ENCODE results near the gene ZNF169. TPM values are rescaled to one million over a fixed set of nuclear protein-coding genes. Genes with fewer than 3 reads are reported as not detected.
A peak's percentile ranks its signal among the peaks of the same experiment; 100 is the strongest.

ZNF169 gene
- total RNA-seq, 1 experiment from 2014 or later, result 5.0 TPM

DNA sequence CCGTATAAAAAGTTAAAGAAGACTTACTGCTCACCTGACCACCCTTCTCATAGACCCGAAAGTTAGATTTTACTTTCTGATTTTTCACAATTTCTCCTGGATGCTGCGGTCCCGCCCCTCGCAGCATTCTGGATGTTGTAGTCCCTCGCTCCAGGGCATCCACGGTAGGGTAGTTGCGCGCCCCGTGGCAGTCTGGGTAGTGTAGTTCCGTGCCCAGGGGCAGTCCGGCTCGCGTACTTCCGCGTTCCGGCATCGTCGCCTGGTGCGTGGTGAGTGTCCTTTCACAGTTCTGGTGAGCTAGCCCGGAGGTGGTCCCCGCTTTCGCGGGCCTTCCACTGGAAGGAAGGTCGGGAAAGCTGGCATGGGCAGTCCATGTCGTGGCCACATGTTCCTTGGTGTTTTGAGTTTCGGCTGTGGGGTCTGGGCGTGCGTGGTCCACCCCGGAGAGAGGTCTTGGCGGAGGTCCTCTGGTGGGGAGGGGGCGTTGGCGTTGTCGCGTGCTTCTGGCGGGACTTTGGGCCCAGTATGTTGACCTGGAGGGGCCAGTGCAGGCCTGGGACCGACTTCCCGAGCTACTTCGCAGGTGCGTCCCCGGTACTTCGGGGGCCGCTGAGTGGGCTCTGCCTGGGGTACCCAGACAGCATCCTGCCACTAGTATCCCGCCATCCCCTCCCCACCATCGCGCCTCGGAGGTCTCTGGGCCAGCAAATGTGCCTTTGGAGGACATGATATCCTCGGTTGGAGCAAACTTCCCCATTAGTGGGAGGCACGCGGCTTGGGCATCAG lies at the start of gene ZNF169 (continued):
- TF ChIP-seq, protein P1, sequence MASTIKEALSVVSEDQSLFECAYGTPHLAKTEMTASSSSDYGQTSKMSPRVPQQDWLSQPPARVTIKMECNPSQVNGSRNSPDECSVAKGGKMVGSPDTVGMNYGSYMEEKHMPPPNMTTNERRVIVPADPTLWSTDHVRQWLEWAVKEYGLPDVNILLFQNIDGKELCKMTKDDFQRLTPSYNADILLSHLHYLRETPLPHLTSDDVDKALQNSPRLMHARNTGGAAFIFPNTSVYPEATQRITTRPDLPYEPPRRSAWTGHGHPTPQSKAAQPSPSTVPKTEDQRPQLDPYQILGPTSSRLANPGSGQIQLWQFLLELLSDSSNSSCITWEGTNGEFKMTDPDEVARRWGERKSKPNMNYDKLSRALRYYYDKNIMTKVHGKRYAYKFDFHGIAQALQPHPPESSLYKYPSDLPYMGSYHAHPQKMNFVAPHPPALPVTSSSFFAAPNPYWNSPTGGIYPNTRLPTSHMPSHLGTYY (CRISPR knock-in tag; IDR thresholded peaks at IDR 0.05), result no peak
- TF ChIP-seq, protein P2, sequence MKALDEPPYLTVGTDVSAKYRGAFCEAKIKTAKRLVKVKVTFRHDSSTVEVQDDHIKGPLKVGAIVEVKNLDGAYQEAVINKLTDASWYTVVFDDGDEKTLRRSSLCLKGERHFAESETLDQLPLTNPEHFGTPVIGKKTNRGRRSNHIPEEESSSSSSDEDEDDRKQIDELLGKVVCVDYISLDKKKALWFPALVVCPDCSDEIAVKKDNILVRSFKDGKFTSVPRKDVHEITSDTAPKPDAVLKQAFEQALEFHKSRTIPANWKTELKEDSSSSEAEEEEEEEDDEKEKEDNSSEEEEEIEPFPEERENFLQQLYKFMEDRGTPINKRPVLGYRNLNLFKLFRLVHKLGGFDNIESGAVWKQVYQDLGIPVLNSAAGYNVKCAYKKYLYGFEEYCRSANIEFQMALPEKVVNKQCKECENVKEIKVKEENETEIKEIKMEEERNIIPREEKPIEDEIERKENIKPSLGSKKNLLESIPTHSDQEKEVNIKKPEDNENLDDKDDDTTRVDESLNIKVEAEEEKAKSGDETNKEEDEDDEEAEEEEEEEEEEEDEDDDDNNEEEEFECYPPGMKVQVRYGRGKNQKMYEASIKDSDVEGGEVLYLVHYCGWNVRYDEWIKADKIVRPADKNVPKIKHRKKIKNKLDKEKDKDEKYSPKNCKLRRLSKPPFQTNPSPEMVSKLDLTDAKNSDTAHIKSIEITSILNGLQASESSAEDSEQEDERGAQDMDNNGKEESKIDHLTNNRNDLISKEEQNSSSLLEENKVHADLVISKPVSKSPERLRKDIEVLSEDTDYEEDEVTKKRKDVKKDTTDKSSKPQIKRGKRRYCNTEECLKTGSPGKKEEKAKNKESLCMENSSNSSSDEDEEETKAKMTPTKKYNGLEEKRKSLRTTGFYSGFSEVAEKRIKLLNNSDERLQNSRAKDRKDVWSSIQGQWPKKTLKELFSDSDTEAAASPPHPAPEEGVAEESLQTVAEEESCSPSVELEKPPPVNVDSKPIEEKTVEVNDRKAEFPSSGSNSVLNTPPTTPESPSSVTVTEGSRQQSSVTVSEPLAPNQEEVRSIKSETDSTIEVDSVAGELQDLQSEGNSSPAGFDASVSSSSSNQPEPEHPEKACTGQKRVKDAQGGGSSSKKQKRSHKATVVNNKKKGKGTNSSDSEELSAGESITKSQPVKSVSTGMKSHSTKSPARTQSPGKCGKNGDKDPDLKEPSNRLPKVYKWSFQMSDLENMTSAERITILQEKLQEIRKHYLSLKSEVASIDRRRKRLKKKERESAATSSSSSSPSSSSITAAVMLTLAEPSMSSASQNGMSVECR (CRISPR knock-in tag; IDR thresholded peaks at IDR 0.05; ENCODE audit: borderline replicate concordance), result 0 out of 2 replicates have a peak, but pooled peaks have one; percentile 40
- TF ChIP-seq OVOL2 (CRISPR knock-in tag; IDR thresholded peaks at IDR 0.05; ENCODE audit: borderline replicate concordance), result no peak
- TF ChIP-seq, protein P3, sequence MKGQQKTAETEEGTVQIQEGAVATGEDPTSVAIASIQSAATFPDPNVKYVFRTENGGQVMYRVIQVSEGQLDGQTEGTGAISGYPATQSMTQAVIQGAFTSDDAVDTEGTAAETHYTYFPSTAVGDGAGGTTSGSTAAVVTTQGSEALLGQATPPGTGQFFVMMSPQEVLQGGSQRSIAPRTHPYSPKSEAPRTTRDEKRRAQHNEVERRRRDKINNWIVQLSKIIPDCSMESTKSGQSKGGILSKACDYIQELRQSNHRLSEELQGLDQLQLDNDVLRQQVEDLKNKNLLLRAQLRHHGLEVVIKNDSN (CRISPR knock-in tag; IDR thresholded peaks at IDR 0.05), result peak; percentile 43; the same call in 1 of the 2 replicates
- no peak for TF ChIP-seq PRRX2 (CRISPR knock-in tag; IDR thresholded peaks at IDR 0.05)
- TF ChIP-seq ZNF317 (CRISPR knock-in tag; IDR thresholded peaks at IDR 0.05; ENCODE audit: borderline replicate concordance, low read depth), result no peak
- TF ChIP-seq, protein P4, sequence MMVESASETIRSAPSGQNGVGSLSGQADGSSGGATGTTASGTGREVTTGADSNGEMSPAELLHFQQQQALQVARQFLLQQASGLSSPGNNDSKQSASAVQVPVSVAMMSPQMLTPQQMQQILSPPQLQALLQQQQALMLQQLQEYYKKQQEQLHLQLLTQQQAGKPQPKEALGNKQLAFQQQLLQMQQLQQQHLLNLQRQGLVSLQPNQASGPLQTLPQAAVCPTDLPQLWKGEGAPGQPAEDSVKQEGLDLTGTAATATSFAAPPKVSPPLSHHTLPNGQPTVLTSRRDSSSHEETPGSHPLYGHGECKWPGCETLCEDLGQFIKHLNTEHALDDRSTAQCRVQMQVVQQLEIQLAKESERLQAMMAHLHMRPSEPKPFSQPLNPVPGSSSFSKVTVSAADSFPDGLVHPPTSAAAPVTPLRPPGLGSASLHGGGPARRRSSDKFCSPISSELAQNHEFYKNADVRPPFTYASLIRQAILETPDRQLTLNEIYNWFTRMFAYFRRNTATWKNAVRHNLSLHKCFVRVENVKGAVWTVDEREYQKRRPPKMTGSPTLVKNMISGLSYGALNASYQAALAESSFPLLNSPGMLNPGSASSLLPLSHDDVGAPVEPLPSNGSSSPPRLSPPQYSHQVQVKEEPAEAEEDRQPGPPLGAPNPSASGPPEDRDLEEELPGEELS (CRISPR knock-in tag; IDR thresholded peaks at IDR 0.05), result no peak
- TF ChIP-seq ZNF671 (CRISPR knock-in tag; IDR thresholded peaks at IDR 0.05), result no peak
- TF ChIP-seq, protein P5, sequence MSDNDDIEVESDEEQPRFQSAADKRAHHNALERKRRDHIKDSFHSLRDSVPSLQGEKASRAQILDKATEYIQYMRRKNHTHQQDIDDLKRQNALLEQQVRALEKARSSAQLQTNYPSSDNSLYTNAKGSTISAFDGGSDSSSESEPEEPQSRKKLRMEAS (CRISPR knock-in tag; IDR thresholded peaks at IDR 0.05), result peak; percentile 51
- peak; percentile 30; the same call in 1 of the 2 replicates for TF ChIP-seq SMAD3 (CRISPR knock-in tag; IDR thresholded peaks at IDR 0.05; ENCODE audit: borderline replicate concordance)
- TF ChIP-seq, protein P6, sequence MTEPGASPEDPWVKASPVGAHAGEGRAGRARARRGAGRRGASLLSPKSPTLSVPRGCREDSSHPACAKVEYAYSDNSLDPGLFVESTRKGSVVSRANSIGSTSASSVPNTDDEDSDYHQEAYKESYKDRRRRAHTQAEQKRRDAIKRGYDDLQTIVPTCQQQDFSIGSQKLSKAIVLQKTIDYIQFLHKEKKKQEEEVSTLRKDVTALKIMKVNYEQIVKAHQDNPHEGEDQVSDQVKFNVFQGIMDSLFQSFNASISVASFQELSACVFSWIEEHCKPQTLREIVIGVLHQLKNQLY (CRISPR knock-in tag; IDR thresholded peaks at IDR 0.05), result no peak

- H3K4me1 Mint-ChIP-seq, result peaks cover 20% of the 10 kb centered on the region
- no peak overlapping the region for H3K27ac Mint-ChIP-seq
- H3K36me3 Mint-ChIP-seq, result no peaks in the 10 kb centered on the region
- 0 out of 2 replicates have a peak, but pooled peaks cover 2% of the 10 kb centered on the region for H3K9me3 Mint-ChIP-seq
- ChIA-PET CTCF (interaction anchor here (1.2 to 1.8 kb wide), 2 partner anchors 197 to 245 kb away, joined by 3 to 6 read pairs; no protein-coding TSS in a partner anchor), POLR2A (no interaction called here)
- DNase-seq (ENCODE audit: low spot score) (no peak), ATAC-seq (no peak)
- TF ChIP-seq ZNF671 (CRISPR knock-in tag; IDR thresholded peaks at IDR 0.05), result no peak
- no peak for TF ChIP-seq USF2 (CRISPR knock-in tag; IDR thresholded peaks at IDR 0.05)
- no peak for TF ChIP-seq MXD4 (CRISPR knock-in tag; IDR thresholded peaks at IDR 0.05; ENCODE audit: borderline replicate concordance)
- no peak for TF ChIP-seq GTF2I (CRISPR knock-in tag; conservative IDR thresholded peaks at IDR 0.05)
- TF ChIP-seq ATF1 (CRISPR knock-in tag; IDR thresholded peaks at IDR 0.05), result no peak
- no peak for TF ChIP-seq SP1 (CRISPR knock-in tag; conservative IDR thresholded peaks at IDR 0.05)
- TF ChIP-seq, protein P7, sequence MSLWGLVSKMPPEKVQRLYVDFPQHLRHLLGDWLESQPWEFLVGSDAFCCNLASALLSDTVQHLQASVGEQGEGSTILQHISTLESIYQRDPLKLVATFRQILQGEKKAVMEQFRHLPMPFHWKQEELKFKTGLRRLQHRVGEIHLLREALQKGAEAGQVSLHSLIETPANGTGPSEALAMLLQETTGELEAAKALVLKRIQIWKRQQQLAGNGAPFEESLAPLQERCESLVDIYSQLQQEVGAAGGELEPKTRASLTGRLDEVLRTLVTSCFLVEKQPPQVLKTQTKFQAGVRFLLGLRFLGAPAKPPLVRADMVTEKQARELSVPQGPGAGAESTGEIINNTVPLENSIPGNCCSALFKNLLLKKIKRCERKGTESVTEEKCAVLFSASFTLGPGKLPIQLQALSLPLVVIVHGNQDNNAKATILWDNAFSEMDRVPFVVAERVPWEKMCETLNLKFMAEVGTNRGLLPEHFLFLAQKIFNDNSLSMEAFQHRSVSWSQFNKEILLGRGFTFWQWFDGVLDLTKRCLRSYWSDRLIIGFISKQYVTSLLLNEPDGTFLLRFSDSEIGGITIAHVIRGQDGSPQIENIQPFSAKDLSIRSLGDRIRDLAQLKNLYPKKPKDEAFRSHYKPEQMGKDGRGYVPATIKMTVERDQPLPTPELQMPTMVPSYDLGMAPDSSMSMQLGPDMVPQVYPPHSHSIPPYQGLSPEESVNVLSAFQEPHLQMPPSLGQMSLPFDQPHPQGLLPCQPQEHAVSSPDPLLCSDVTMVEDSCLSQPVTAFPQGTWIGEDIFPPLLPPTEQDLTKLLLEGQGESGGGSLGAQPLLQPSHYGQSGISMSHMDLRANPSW (CRISPR knock-in tag; conservative IDR thresholded peaks at IDR 0.05; ENCODE audit: low read depth), result no peak
- H3K4me3 Mint-ChIP-seq, result no peak overlapping the region
- no peaks in the 10 kb centered on the region for H3K27me3 Mint-ChIP-seq (ENCODE audit: low read depth)
Observed at GRCh38 chr9:94210616-94211603, 48.2 kb upstream of the ZNF169 start.

All from WTC11 (cell line).